AG09309 (cell line): Measurements from ENCODE around the gene LRGUK.

Experiments used
- DNase-seq: peaks from one replicate; pipeline ENCODE4 v3.0.0-alpha.2; 2010; ENCODE audit warnings: low read depth
- H3K4me3 ChIP-seq: 2 replicates; pipeline ENCODE4 v1.5.1; 2011; ENCODE audit warnings: mild to moderate bottlenecking, low read depth, low read length, moderate library complexity; ENCODE audit not compliant: control insufficient read depth
- CTCF ChIP-seq: IDR thresholded peaks from 2 replicates; pipeline ENCODE4 v1.5.1; 2011; ENCODE audit warnings: mild to moderate bottlenecking, low read depth, low read length, inconsistent platforms; ENCODE audit not compliant: insufficient read depth, control insufficient read depth; ENCODE audit errors: missing control alignments

Gene LRGUK

GRCh38 chr7:134279336-134279735 lies 152.2 kb downstream of the LRGUK start:
- no peak for DNase-seq
- no peak overlapping the region for H3K4me3 ChIP-seq
- TF ChIP-seq CTCF = no peak

- TF ChIP-seq CTCF = no peak
- no peak for DNase-seq
These were observed 152.8 kb downstream of the LRGUK start for GRCh38 chr7:134279898-134280297.

GRCh38 chr7:134280508-134280907 lies 153.4 kb downstream of the LRGUK start:
- no peak overlapping the region for H3K4me3 ChIP-seq
- no peak for DNase-seq
- TF ChIP-seq CTCF = no peak

More at GRCh38 chr7:134279898-134280297, 152.8 kb downstream of the LRGUK start:
- no peak overlapping the region for H3K4me3 ChIP-seq

GRCh38 chr7:134284011-134284410 lies 156.9 kb downstream of the LRGUK start:
- no peak overlapping the region for H3K4me3 ChIP-seq
- TF ChIP-seq CTCF = no peak
- no peak for DNase-seq

GRCh38 chr7:134284952-134285351 lies 157.8 kb downstream of the LRGUK start:
- TF ChIP-seq CTCF = no peak
- no peak for DNase-seq
- H3K4me3 ChIP-seq = no peak overlapping the region

- H3K4me3 ChIP-seq = no peak overlapping the region
- DNase-seq = no peak
- TF ChIP-seq CTCF = no peak
These were observed 160.9 kb downstream of the LRGUK start for GRCh38 chr7:134287916-134288659.
